ENCODE measurements around the gene EVI5L.
"Not testable (repeated sequence)": the region's sequence is repeated elsewhere in the genome, so short reads cannot be mapped to it uniquely, and the experiment has no call there.

The EVI5L gene

DNA sequence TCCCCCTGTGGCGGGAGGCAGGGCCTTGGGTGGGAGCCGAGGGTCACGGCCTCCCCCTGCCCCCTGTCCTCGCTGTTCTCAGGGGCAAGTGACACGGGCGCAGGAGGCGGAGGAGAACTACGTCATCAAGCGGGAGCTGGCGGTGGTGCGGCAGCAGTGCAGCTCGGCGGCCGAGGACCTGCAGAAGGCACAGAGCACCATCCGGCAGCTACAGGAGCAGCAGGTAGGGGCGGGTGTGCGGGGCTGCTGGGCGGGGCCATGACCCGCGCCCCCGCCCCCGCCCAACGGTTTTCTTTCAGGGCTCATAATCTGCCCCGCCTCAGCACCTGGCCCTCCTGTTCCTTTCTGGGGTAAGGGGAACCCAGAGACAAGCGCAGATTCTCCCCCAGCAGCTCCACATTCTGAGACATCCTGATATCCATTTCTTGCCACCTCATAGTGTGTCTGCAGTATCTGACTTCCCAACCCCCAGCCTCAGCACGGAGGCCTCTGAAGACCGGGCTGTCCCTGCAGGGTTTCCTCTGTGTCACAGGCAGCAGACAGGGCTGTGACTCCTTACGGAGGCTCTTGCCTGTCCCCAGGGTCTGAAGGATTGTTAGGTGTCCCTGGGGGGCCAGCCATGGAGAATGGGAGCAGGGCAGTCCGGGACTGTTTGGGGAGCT, 28.2 kb downstream of the EVI5L start:
- in situ Hi-C loops (cut with HindIII; ENCODE audit: low sequenced_read_pairs) = no loop called here

- in situ Hi-C loops (cut with HindIII; ENCODE audit: low sequenced_read_pairs) = not testable (repeated sequence)
These were observed 29.1 kb downstream of the EVI5L start for GRCh38 chr19:7859087-7859486.

GRCh38 chr19:7859831-7860713, 30.1 kb downstream of the EVI5L start:
- in situ Hi-C loops (cut with HindIII; ENCODE audit: low sequenced_read_pairs) = no loop called here

DNA sequence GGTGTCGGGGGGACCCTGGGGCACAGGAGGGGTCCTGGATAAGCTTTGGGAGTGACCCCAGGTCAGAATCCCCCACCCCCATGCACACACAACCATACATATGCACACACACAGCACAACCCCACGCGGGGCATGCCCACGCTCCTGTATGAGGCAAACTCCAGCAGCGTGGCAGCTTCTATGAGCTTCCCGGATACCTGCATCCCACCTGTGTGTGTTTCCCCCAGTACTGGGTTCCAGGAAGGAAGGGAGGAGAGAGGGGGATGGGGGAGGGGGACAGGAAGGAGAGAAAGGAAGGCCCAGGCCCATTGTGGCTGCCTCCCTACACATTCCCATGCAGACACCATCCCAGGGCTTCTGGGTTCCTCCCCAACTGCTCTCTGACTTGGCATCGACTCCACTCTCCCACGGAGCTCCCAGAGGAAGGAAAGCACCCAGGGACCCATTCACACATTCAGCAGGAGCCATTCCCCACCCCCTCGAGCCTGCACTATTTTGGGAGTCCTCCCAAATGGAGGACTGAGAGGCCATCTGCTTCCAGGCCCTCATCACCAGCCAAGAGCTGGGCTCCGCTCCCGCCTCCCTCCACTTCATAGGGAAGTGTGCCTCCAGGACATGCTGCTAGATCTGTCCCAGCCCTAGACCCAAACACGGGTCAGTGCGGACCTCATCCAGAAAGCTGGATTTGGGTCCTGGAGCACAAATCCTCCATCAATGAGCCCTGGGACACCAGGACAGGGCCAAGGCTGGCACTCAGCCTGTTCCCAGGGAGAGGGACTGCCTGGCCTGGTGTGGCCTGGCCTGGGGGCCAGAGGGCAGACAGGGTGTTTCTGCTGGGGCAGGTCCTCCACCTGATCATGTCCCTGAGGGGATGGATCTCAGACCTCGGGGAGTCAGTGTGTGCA, 30.9 kb downstream of the EVI5L start:
- in situ Hi-C loops (cut with HindIII; ENCODE audit: low sequenced_read_pairs) = no loop called here

- in situ Hi-C loops (cut with HindIII; ENCODE audit: low sequenced_read_pairs) = no loop called here
These were observed 31.8 kb downstream of the EVI5L start for GRCh38 chr19:7861619-7862412.

DNA sequence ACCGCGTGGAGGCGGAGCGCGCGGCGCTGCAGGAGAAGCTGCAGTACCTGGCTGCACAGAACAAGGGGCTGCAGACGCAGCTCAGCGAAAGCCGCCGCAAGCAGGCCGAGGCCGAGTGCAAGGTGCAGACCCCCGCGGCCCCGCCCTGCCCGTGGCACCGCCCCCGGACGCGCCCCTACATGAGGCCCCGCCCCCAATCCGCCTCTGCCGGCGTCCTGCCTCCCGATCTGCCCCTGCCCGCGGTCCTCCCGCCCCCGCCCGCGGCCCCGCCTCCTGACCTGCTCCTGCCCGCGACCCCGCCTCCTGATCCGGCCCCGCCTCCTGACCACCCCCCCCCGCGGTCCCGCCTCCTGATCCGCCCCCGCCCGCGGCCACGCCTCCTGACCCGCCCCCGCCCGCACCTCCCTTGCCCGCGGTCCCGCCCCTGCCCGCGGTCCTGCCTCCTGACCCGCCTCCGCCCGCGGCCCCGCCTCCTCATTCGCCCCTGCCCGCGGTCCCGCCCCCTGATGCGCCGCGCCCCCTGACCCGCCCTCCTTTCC, 32.5 kb downstream of the EVI5L start:
- in situ Hi-C loops (cut with HindIII; ENCODE audit: low sequenced_read_pairs) = no loop called here

GRCh38 chr19:7863157-7863970, 33.3 kb downstream of the EVI5L start:
- in situ Hi-C loops (cut with HindIII; ENCODE audit: low sequenced_read_pairs) = no loop called here

- in situ Hi-C loops (cut with HindIII; ENCODE audit: low sequenced_read_pairs) = no loop called here
These were observed 34.1 kb downstream of the EVI5L start for GRCh38 chr19:7863971-7864689.

DNA sequence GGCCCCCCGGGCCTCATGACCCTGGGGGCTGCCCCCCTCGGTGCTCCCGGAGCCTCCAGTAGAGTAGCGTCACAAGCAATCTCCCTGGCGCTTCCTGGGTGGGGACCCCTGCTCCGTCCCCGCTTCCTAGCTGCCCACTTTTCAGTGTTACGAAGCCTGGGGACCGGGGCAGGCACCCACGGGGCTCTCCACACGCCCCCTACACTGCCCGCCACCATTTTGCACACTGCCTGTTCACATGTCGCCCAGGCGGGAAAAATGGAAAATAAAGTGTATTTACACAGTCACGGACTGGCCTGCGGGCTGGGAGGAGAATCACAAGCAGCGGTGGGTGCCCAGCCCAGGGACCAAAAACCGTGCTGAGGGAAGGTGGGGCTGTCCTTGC, 34.7 kb downstream of the EVI5L start:
- in situ Hi-C loops (cut with HindIII; ENCODE audit: low sequenced_read_pairs) = no loop called here

GRCh38 chr19:7865262-7865911, 35.4 kb downstream of the EVI5L start:
- in situ Hi-C loops (cut with HindIII; ENCODE audit: low sequenced_read_pairs) = no loop called here

- in situ Hi-C loops (cut with HindIII; ENCODE audit: low sequenced_read_pairs) = no loop called here
These were observed 36.5 kb downstream of the EVI5L start for GRCh38 chr19:7866399-7867091.

GRCh38 chr19:7867092-7867844, 37.2 kb downstream of the EVI5L start:
- in situ Hi-C loops (cut with HindIII; ENCODE audit: low sequenced_read_pairs) = no loop called here

DNA sequence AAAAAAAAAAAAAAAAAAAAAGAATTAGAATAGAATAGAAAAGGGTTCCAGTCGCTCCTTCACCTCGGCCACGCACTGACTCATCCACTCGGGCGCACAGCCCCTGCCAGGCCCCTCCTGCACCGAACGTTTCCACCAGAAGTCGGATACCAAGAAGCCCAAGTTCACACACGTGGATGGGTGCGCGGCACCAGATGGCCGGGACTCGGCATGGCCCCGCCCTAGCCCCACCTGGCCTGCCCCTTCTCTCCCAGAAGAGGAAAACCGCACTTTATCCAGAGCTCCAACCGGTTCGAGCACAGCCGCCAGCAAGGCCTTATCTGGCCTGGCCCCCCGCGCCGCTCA, 38.3 kb downstream of the EVI5L start:
- in situ Hi-C loops (cut with HindIII; ENCODE audit: low sequenced_read_pairs) = no loop called here

GRCh38 chr19:7868671-7869452, 38.8 kb downstream of the EVI5L start:
- in situ Hi-C loops (cut with HindIII; ENCODE audit: low sequenced_read_pairs) = no loop called here

DNA sequence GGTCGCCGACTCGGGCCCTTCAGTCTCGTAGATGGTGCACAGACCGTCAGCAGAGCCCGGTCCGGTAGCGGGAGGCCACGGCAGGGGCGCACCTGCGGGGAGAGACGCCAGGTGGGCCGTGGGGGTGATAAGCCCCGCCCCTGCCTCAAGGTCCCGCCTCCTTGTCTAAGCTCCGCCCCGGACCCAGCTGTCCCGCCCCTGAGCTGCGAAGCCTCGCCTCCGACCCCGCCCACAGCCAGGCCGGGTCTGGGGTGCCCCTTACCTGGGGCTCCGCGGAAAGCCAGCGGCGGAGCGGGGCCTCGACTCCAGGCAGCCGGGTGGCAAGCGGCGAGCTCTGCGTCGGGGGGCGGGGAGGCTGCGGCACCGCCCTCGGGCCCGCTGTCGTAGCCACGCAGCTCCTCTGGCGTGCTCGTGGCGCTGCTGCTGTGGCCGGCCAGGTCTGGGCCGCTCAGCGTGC, 39.5 kb downstream of the EVI5L start:
- in situ Hi-C loops (cut with HindIII; ENCODE audit: low sequenced_read_pairs) = no loop called here

DNA sequence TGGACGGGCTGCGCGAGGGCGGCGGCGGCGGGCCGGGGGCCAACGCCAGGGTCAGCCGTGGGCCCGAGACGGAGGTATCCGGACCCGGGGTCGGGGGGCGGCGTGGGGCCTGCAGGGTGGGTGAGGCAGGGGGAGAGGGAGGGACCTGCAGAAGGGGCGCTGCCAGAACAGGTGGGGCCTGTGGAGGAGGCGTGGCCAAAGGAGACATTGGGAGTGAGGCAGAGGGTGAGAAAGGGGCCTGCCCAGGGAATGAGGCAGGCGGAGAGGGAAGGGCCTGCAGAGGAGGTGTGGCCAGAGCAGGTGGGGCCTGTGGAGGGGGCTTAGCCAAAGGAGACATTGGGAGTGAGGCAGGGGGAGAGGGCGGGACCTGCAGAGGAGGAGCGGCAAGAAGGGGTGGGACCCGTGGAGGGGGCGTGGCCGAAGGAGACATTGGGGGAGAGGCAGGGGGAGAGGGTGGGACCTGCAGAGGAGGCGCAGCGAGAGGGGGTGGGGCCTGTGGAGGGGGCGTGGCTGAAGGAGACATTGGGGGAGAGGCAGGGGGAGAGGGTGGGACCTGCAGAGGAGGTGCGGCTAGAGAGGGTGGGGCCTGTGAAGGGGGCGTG, 40.0 kb downstream of the EVI5L start:
- in situ Hi-C loops (cut with HindIII; ENCODE audit: low sequenced_read_pairs) = no loop called here

Measured in endothelial cell of hepatic sinusoid (primary cell).